Fibroblast of skin of left quadriceps (primary cell): ENCODE data around the gene APC2.
A peak's percentile ranks its signal among the peaks of the same experiment; 100 is the strongest.

ENCODE experiments used
- DNase-seq, 2 experiments: peaks; one replicate each; pipeline ENCODE4 v3.0.0-alpha.2; 2013; ENCODE audit warnings: low read depth in 2 of 2

Gene APC2

DNA sequence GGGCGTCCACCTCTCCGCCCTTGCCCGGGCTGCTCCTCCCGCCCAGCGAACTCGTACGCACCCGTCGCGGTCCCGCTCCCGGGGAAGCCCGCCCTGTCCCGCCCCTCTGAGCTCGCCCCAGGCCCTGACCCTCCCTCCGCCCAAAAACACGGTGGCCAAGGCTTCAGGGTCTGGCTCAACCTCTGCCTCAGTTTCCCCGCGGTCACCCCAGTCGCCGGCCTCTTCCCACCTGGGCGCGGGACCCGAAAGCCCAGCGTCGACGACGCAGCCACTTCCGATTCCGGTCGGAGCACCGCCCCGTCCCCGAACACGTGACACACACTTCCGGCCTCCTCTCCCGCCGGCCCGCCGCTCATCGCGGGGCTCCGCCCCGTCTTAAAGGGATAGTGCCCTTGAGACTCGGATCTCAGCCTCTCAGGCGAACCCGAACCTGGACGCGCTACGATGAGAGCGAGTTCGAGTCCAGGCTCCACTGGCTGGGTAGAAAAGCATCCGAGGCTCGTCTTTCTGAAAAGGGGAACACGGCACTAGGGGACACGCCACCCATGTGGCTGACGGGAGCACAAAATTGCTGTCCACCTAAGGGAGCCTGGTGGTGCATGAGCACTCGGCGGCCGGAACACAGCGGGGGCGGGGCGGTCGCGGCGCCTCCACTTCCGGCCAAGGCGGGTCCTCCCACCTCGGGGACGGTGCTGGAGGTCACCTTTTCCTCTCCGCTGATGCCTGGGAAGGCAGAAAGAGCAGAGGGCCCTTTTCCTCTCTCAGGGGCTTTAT, 29.2 kb downstream of the APC2 start, which contains the start of gene C19orf25:
Gene C19orf25 (minus strand): TSS at position 282 of the 774 bp plus-strand sequence. CDS start 312 bp downstream, outside the sequence.
- peak; percentile 83 to 84 for DNase-seq

DNA sequence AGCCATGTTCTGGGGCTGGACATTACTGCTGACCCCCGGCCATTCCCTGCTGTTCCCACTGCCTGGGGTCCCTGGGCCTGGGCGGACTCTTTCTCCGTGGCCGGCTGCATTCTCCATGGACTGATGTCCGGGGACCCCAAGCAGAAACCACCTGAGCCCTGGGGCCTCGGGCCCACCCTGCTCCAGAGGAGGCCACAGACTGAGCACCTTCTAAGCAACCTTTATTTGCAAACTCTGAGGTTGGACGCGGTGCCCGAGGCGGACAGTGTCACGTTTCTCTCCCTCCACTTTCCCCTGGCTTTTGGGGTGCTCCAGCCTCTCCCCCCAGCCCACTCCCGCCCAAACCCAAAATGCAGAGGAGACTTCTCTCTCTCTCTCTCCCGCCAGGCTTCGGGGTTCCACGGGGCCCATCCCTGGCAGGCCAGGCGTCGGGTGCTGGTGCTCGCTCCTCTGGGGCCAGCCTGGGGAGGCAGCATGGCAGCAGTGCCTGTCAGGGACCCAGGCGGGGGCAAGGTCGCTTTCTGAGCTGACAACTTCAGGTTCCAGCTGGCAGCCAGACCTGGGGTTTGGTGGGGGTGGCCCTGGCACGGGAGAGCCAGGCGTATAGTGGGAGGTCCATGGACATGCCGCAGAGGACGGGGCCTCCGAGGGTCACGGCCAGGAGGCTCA, 31.4 kb downstream of the APC2 start:
- no peak for DNase-seq

DNA sequence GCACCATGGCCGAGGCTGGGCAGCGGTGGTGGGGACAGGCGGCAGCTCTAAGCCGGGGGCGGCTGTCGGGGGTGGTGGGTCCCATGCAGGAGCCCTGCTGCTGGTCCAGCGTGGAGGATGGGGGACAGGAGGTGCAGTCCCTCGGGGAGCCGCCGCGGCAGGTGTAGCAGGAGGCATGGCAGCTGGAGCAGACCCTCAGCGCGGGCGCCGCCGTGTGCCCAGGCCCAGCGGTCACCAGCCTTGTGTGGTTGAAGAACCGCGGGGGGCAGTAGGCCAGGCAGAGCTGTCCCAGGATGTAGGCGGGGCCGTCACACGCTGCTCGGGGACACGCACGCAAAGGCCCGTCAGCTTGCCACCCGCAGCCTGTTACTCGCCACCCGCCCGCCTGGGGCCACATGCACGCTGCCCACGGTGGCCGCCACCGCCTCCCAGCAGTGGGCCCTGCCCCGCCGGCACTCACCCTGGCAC, 32.0 kb downstream of the APC2 start:
- DNase-seq, result no peak

DNA sequence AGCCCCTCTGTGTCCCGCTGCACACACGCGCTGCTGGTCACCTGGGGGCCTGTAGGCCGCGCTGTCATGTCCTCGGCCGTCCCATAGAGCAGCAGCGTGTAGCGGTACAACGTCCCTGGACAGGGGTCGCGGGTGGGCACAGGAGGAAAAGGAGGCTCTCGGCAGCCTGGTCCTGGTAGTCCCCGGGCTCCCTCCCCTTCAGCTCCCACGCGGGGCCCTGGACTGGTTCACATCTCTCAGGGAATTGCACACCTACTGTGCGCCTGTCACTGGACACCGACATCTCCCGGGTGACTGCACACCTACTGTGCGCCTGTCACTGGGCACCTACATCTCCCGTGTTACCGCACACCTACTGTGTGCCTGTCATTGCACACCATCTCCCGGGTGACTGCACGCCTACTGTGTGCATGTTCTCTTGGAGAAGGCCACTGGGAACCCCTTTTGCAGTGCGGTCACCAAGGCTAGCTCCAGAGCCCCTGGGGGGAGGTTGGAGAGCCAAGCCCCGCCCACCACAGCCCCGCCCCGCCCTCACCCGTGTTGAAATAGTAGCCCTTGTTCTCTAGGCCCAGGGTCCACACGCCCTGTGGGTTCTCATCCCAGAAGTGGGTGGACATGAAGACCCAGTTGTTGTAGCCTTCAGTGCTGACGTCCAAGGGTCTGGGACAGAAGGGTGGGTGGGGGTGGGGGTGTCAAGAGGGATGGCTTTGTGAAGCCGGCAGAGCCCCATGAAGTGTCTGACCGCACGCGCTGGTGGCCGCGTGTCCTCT, 32.6 kb downstream of the APC2 start:
- no peak for DNase-seq

DNA sequence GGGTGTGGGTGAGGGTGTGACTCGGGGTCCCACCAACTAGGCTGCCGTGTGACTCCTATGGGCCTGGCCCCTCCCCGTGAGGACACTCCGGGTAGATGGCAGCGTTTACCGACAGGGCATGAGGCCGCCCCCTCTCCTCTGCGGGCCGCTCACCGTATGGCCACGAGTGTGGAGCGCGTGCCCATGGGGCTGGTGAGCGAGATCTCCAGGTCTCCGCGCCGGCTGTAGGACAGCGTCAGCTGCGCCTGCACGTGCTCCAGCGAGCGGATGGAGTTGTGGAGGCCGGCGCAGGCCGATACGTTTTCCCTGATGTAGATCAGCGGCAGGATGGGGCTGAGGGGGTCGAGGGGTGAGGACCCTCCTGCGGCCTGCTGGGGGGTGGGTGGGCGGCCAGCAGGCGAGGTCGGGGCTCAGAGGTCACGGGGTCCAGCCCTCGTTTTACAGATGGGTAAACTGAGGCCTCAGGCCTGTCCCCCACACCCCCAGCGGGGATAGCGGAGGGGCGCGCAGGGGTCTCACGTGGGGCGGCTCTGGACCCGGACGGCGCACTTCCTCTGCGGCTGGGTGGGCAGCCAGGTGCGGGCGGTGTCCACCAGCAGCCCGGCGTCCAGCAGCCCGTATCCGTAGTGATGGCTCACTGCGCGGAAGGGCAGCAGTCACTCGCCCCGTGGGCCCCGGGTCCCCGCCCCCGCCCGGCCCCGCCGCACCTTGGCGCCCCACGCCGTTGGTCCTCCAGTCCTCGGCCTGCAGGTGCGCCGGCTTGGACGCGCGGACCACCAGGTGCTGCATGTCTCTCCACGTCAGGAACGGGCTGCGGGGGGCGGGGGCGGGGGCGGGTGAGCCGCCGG, 33.4 kb downstream of the APC2 start:
- no peak for DNase-seq

DNA sequence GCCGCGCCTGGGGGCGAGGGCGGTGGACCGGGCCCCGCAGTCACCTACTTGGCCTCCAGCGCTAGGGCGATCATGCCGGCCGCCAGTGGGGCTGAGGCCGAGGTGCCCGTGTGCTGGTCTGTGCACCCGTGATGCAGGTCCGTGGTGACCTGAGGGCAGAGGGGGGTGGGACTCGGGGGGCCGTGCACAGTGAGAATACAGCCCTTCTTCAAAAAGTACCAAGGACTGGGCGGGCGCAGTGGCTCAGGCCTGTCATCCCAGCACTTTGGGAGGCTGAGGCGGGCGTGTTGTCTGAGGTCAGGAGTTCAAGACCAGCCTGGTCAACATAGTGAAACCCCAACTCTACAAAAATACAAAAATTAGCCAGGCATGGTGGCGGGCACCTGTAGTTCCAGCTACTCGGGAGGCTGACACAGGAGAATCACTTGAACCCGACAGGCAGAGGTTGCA, 34.1 kb downstream of the APC2 start:
- no peak for DNase-seq

DNA sequence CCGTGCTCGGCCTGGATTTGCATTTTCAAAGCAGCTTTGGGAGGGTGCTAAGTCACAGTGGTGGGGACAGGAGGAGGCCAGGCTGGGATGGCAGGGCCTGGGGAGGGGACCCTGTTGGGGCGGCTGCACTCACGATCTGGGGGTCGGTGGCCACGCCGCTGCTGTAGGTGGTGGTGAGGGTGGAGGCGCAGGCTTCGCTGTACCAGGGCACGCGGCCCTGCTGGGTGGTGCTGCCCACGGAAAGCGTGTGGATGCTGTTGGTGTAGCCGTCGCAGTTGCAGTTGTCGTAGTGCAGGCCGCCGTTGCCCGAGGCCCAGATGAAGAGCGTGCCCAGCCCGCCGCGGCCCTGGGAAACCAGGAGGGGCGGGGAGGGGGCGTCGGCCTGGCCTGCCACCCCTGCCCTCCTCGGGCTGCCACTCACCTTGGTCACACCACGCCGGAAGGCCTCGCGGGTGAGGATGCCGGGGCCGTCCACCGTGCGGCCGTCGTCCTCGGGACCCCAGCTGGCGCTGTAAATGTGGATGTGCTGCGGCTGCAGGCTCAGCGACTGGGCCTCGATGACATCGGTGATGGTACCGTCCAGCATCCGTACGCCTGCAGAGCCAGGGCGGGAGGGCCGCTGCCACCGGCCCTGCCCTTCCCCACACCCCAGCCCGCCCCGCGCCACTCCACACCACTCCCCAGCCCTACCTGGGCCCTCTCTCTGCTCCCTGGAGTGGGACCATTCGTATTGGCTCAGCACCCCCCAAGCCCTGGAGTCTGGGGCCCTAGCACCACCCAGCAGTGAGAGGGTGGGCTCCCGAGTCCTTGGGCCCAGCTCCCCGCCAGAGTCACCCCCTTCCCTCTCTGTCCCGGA, 37.0 kb downstream of the APC2 start:
- no peak for DNase-seq

DNA sequence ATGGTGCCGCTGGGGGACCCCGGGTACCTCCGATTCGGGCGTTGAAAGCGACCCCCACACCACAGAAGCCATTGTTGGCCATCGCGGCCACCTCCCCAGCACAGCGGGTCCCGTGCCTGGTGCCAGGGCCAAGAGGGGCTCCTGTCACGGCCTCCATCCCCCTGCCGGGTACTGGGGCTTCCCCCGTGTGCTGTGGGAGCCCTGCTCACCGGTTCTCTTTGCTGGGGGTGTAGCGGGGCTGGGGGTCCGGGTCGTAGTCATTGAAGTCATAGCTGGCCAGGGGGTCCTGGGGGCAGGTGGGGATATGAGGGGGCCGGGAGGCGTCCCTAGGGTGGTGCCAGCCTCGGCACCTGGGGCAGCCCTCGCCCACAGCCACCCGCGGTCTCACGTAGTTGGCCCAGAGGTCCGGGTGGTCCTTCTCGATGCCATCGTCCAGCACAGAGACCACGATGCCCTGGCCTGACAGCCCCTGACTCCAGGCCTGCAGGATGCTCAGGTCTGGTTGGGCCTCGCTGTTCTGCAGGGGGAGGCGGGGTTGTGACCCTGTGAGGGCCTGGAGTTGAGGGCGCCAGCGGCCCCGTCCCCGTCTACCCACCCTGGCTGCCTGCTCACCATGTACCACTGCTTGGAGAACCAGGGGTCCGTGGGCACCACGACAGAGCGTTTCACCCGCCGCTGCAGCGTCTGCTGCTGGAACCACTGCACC, 37.8 kb downstream of the APC2 start:
- no peak for DNase-seq

DNA sequence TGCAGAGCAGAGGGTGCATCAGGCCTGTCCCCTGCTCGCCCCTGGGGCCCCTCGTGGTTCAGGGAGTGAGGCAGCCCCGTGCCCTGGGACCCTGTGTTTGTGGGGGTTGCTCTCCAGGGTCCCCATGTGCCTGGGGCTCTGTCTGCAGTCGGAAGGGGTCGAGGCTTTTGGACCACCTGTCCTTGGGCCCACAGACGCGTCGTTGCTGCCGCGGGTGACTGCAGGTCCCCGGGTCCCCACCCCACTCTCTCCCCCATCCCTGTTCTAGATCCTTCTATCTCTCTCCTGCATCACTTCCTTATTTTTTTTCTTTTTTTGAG, 38.3 kb downstream of the APC2 start:
- DNase-seq, result no peak

DNA sequence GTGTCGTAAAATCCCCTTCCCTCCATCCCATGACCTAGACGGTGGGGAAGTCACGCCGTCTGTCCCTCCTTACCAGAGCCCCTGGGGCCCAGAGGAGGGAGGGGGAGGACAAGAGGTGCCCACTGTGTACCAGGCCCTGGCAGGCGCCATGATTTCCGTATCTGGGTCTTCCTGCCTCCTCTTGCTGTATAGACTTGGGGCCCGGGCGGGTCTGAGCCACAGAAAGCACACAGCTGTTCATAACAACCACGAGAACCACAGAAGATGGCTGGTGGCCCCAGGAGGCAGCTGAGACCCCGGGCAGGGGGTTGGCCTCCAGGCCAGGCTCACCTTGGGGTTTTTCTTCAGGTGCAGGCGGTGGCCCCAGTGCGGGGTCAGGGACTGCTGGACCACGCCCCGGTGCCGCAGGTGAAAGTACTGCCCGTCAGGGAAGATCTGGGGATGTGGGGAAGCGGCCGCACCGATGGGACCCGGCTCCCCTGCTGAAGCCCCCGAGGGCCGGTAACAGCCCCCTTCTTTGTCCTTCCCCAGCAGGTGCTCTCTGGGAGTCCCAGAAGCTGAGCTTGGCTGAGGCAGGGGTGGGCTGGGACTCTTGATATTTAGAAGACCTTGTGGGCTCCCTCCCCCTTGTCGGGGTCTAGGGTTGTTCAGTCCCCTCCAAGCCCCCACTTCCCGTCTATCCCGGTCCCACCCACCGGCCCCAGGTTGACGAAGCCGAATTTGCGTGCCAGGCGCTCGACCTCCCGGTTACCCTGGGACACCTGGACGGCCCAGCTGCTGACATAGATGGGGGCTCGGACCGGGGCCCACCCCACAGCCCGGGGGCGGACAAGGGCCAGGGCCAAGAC, 39.8 kb downstream of the APC2 start:
- DNase-seq, result no peak

DNA sequence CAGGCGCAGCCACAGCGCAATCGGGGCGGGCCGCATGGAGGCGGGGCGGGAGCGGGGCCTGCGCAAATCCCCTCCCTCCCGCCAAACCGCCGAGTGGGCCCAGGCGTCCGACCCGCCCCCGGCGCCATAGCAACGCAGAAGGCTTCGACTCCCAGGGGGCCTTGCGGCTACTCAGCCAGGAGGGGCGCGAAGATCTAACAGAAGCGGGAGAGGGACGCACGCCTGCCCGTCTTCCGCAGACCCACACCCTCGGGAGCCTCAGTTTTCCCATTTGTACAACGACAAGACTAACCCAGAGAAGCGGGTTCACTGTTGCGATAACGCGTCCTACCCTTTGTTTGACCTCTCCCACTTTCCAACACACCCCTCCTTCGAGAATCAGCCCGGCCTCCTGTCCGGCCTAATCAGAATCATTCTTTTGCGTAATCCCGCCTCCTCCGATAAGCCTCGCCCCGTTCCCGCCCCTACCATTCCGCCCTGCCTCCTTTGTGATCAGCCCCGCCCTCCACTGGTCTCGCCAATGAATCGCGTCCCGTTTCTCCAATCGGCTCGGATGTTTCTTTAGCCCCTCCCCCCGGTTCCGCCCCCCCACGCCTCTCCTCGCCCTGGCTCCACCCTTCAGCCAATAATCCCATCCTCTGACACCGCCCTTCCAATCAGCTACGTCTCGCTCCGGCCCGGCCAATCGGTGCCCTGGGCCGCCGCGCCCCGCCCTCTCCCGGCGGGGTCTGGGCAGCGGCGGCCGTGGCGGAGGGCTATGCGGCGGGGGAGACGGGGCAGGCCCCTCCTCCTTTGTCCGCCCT, 40.6 kb downstream of the APC2 start, which contains the start of gene PCSK4:
Gene PCSK4 (minus strand): TSS at position 40 of the 803 bp plus-strand sequence. CDS start 4 bp downstream, at position 36.
- DNase-seq, result peak; percentile 98

DNA sequence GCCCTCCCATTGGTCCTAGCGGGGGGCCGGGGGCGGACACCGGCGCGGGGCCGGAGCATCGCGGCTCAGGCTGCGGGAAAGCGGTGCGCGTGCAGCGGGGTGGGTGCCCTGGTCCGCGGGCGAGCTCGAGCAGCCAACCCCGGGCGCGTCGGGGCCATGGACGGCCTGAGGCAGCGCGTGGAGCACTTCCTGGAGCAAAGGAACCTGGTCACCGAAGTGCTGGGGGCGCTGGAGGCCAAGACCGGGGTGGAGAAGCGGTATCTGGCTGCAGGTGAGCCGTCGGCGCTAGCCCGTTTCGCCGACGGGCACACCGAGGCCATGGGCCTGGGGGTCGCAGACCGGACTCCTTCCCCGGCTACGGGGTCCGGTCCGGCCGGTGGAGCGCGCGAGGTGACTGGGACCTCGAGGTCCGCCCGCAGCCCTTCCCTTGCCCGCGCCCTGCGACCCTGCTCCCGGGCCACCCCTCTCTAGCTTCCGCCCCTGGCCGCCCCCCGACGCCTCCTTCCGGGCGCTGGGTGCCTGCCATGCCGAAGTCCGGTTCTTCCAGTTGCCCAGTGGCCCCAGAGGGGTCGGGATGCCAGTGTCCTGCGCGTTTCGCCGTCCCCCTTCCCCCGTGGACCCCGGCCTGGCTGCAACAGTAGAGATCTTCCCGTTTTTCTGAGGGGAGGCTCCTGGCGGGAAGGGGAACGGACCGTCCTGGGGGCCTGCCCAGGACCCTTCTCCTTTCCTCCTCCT, 41.4 kb downstream of the APC2 start, which contains the start of gene REEP6:
Gene REEP6 (plus strand): TSS at position 68 of the 735 bp plus-strand sequence. CDS start 89 bp downstream, at position 157.
- no peak for DNase-seq

DNA sequence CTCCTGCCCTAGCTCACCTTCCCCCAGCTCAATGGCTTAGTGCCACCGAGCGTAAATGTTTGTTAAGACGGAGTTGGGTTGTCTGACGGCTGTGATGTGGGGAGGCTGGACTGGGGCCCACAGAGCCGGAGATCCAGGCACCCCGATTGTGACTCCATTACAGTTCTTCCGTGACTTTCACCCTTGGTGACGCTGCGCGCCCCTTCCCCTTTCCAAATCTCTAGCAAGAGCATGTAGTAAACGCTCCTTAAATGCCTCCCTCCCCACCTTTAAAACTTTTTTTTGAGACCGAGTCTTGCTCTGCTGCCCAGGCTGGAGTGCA, 41.9 kb downstream of the APC2 start:
- no peak for DNase-seq

DNA sequence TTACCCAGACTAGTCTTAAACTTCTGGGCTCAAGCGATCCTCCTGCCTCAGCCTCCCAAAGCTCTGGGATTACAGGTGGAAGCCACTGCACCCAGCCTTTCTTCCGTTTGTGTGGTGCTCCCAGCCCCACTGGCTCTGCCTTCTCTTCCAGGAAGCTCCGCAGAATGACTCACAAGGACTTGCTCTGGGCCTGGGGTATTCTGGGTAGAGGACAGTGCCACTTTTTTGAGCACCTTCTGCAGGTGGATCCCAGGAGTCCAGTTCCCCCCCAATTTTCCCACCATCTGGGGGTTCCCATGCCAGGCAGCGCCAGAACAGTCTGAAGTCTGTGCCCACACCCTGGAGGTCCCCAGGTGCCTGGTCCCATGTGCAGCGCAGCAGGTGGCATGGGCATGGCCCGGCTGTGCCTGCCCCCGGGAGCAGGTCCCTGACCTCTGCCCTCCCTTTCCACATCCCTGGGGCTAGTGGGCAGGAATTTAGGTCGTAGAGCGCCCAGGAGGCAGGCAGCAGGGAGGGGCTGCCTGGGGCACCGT, 42.6 kb downstream of the APC2 start:
- DNase-seq, result no peak

DNA sequence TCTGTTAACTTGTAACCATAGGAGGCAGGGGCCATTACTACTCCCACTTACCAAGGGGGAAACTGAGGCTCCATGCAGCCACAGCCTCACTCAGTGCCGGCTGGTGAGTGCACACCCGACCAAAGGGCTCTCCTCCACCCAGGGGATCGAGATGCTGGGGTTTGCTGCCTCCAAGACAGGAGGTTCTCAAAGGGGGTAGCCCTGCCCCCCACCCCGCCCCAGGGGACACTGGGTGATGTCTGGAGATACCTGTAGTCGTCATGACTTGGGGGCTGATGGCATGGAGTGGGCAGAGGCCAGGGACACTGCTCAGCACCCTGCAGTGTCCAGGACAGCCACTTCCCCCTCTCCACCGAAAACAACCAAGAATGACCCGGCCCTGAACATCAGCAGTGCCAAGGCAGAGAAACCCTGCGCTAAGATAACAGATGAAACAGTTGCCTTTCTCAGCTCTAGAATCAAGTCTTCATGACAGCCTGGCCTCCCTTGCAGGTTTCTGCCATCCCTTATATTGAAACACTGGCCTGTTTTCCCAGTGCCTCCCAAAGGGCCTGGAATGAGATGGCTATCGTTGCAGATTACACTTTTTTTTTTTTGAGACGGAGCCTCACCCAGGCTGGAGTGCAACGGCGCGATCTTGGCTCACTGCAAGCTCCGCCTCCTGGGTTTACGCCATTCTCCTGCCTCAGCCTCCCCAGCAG, 44.3 kb downstream of the APC2 start:
- no peak for DNase-seq

DNA sequence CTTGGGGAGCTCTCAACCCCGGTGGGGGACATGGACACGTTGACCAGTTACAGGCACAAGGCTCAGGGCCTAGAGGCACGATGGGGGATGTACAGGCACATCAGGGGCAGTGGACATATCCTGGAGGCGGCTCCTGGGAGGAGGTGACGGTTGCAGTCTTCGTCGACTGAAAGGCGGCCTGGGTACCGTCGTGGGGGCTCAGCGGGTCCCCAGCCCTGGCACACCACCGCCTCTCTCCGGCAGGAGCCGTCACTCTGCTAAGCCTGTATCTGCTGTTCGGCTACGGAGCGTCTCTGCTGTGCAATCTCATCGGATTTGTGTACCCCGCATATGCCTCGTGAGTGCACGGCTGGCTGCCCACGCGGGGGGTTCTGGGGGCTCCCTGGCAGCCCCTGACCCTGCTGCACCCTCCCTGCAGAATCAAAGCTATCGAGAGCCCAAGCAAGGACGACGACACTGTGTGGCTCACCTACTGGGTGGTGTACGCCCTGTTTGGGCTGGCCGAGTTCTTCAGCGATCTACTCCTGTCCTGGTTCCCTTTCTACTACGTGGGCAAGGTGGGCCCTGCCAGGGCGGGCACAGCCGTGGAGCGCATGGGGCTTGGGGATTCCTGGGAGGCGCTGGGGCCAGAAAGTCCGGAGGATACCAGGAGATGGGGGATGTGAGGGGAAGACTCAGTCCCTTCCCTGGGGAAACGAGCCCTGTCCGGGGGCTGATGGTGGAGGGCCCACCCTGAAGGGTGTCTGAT, 45.3 kb downstream of the APC2 start:
- DNase-seq, result no peak
